Measurements from ENCODE around the gene NDRG3.
A peak's percentile ranks its signal among the peaks of the same experiment; 100 is the strongest.

NDRG3 gene

DNA sequence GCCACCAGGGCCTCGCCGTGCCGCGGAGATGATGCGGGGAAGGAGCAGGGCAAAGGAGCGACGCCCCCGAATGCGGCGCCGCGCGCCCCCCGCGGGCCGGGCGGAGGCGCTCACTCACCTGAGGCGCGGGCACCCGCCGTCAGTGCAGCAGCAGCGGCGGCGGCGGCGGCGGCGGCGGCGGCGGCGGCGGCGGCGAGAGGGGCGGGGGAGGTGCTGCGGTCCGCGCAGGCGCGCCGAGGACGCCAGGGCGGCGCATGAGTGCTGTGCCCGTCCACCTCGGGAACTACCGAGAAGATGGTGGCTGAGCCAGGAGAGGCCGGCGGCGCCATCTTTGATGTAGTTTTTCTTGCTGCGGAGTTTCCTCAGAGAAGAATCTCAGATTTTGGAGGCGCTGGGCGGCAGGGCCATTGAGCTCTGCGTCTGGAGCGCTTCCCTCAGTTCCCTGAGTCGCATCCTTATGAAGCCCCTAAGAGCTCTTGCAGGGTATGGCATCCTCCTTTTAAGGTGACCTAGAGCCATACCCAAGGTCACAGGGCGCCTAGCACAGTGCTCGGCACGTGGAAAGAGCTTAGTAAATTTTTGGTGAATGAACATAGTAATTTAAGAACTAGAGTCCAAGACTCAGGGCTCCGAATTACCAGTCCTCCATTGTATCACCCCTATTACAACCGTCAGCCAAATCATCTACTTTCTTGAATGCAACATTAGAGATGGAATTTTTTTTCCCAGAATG is at the start of gene NDRG3:
Gene NDRG3 (minus strand): TSS at position 164 of the 733 bp plus-strand sequence. CDS start 24,355 bp downstream, outside the sequence.
- DNase-seq (ENCODE audit: low read depth): peak; percentile 88

DNA sequence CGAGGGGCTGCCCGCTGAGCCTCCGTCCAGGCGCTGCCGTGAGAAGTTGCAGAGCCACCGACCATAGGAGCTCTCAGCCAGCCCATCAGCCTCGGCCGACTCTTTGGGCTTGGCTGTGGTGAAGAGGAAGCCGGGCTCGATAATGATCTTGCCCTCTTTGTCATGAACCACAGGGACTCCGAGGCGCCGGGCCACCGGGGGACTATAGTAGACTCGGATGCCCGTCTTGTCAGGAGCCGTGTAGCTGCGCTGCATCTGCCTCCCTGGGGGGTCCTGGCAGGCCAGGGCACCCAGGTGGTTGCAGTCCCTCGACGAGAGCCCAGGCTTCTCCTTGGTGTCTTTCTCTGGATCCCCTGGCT is 48.2 kb upstream of the NDRG3 start:
- DNase-seq (ENCODE audit: low read depth): no peak

DNA sequence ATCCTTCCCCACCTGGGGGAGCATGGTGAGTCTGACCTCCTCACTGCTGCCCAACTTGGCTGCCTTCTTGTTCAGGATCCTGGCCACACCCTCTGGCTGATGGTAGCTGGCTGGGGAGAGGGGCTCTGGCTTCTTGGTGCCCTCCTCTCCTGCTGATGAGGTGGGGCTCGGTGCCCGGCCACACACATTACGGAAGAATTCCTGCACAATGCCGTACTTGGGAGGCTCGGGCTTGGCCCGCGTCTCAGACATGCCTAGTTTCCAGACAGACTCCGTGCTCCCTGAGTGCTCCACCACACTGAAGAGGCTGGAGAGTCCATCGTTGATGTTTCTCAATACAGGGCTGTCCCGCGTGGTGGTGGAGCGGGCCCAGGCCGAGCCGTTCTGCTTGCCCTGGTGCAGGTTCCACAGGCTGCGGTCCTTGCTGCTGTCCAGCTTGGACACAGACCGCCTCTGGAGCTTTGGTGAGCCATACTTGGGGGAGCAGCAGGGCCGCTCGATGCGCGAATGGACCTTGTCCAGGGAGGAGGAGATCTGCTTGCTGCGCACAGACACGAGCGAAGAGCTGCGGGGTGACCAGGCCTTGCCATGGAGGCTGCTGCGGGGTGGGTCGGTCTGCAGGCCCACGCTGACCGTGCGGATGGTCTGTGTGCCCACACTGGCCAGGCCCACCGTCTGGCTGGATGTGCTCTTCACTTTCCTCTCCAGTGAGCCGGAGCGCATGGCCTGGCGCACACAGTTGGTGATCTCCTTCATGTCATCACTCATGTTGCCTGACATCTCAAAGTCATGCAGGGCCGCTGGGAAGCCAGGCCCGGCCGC is 47.6 kb upstream of the NDRG3 start:
- no peak for DNase-seq (ENCODE audit: low read depth)

DNA sequence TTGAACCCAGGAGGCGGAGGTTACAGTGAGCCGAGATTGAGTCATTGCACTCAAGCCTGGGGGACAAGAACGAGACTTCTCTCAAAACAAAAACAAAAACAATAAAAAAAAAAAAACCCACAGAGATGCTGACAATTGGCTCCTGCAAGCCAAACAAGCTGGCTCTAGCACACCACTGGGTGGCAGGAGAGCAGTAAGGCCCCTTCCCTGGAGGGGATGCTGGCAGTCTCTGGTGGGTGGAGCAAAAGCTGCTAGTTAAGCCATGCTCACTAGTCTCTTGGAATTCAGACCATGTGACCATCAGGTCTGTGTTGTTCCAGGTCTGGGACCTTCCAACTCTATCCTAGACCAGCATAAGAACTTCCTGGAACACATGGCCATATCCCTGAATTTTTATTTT is 46.5 kb upstream of the NDRG3 start:
- no peak for DNase-seq (ENCODE audit: low read depth)

DNA sequence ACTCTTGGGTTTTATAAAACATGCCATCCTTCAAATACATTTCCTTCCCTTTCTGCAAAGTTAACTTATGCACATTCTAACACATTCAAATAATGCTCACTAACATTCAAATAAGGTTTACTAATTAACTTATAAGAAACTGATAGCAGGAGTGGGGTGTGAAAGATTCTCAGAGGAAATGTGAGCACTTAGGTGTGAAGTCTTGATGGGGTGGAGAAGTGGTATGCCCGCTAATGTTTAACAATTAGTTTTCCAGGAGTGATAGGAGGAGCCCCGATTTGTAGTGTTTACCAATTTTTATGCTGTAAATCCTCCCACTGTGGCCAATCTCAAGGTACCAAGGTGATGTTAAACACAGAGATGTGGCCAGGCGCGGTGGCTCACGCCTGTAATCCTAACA is 46.0 kb upstream of the NDRG3 start:
- DNase-seq (ENCODE audit: low read depth): no peak

DNA sequence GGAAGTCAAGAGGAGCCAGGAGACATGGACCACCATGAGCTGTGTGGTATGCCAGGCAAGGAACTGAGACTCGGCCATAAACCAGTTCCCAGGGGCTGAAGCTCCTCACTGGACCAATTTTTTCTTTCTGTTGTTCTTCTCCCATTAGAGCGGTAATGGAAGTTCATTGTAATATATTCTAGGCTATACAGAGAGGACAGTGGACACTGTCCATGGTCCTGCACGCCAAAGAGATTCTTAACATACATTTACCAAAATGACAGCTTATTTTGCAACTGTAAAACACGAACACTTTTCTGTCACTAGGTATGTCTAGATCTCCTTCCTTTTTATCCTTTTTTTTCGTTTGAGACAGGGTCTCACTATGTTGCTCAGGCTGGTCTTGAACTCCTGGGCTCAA is 40.8 kb upstream of the NDRG3 start:
- no peak for DNase-seq (ENCODE audit: low read depth)

DNA sequence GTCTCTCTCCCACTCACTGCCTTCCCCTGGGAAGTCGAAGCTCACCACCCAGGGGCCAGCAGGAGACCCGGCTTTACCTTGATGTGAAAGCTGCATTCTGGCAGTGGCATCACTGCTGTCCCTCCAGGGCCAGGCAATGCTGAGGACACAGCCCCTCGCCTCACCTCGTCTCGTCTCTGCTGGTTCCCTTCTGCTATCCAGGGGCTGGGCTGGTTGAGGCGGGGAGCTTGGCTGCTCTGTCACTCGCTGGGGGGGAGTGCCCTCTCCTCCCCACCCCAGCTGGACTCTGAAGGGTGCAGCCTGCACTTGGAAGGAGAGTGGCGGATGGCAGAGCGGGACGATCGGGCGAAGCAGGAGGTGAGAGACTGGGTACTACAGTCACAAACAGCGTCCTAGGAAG is 40.4 kb upstream of the NDRG3 start:
- no peak for DNase-seq (ENCODE audit: low read depth)

DNA sequence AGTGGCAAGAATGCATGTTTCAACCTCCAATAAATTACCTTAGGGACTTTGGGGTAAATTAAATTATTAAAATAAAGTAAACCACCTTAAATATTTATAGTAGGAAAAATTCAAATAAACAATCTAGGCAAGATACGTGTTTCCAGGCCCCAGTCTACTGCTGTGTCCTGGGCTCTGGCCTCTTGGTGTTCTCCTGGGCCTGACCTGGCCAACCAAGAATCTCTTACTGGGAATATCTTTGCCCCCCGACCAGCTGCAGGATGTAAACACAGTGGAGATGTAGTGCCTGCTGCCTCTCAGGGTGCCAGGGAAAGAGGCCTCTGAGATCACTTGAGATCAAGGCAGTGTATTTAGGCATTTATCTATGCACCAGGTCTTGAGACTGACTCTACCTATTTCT is 39.4 kb upstream of the NDRG3 start:
- no peak for DNase-seq (ENCODE audit: low read depth)

DNA sequence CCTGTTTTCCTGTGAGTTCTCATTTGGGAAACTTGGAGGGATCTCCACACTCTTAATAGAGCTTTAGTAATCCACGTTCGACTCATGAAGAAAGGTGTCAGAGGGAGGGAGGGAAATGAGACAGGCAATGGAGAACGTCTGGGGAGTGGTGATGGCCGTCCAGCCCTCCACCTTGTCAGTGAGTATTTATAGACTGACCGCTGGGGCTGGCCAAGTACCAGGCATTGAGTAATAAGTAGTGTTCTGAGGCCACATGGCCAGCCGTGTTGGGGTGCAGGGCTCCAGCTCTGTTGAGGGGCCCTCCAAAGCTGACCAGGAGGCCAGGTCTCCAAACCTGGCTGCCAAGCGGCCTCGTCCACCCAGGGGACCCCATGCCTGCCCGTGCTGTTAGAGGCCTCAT is 39.0 kb upstream of the NDRG3 start:
- DNase-seq (ENCODE audit: low read depth): no peak

DNA sequence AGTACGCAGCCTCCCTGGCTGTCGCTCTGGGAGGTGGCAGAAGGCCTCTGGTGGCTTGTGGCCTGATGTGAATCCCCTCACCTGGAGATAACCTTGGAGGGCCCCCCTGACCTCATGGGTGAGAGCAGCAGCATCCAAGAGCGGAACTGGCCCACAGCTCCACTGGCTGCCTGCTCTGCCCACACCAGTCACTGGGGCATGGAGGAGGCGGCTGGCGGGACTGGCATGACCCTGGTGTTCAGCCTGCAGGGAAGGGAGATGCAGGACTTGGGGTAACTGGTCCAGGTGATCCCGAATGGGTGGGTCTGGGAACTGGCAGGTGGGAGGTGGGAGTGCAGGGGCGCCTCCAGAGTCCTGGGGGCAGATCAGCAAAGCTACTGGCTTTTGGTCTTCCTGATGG is 38.2 kb upstream of the NDRG3 start:
- no peak for DNase-seq (ENCODE audit: low read depth)

DNA sequence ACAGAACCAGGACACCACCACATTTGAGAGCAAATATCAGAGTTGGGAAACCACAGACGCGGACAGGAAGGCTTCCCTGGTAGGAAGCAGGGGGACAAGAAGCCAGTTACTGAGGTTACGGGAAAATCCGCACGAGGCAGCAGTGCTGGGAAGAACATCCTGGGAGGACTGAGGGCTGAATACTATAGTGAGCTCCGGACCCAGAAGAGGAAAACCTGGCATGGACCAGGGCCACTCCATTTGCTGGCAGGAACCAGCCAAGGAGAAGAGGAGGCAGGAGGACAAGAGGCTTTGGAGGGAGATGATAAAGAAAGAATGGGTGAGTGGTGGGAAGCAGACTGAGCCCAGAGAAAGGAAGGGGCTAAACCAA is 33.8 kb upstream of the NDRG3 start:
- no peak for DNase-seq (ENCODE audit: low read depth)

DNA sequence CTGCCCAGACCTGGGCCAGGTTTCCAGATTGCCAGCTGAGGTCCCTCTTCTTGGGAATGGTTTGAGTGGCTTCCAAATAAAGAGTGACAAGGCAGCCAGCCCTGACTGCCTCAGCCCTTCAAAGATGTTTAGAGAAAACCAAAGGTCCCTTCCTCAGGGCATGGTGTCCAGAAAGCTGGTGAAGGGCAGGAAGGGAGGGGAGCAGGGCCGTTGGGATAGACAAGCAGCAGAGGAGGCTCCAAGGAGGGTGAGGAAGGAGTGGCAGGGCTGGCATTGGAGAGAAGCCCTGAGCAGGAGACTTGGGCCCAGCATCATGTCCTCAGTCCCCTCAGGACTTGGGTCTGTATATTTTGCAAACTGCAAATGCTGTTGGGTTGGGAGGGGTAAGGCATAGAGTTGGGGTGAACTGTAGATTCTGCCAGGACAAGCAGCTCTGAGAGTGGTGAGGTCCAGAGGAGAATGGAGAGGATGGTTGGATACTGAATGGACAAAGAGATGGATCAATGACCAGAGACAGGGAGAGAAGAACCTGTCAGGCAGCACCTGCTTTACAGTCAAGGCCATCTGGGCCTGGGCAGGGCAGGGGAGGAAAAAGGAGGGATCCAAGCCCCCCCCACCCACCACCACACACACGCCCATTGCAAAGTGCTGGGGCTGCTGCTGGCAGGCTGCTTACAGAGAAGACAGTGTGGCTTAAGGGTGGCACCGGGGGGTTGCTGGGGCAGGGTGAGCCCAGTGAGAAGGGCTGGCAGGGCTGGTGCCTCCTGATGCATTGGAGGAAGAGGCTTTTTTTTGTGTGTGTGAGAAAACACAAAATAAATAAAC is 33.2 kb upstream of the NDRG3 start:
- no peak for DNase-seq (ENCODE audit: low read depth)

DNA sequence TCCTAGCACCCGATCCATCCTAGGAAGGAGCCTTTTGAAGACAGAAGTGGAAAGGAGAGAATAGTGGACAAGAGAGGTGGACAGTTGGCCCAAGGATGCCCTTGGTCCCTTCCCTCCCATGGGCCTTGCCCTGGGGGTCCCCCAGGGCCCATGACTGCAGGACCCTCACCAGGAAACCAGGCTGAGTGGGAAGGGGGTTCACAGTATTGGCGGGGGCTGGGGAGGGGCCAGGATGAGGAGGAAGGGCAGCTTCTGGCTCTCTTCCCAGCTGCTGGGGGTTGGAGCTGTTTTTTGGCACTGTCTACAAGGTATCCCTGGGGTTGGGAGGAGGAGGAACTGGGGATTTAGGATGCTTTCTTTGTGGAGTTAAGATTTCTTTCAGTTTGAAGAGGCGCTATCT is 31.7 kb upstream of the NDRG3 start:
- no peak for DNase-seq (ENCODE audit: low read depth)

DNA sequence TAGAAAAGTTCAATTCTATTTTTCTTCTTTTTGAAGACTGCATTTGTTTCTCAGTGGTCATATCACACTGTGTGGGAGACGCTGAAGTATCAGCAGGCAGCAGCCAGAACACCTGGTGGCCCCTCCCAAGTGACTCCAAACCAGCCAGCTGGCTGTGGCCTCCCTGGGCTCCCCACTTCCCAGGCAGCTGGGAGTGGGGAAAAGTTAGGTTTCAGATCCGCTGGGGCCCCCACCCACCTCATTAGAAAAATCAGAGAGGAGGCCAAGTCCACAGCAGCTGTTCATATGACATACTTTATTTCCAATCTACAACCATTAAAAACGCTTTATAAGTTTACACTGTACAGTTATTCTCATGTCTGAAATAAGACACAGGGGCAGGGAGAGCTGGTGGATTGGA is 31.3 kb upstream of the NDRG3 start:
- DNase-seq (ENCODE audit: low read depth): no peak

DNA sequence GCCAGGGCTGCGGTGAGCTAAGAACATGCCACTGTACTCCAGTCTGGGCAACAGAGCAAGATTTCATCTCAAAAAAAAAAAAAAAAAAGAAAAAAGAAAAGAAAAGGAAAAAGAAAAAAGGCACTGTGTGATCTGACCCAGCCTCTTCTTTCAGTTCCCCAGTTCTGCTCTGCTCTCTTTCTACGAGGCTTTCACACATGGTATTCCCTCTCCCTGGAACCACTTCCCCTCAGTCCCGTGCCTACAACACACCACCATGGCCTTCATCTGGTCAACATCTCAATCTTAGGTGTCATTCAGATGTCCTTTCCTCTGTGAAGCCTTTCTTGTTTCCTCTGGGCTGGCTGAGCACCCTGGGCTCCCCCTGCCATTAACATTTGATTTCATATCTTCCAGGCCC is 29.9 kb upstream of the NDRG3 start:
- no peak for DNase-seq (ENCODE audit: low read depth)

DNA sequence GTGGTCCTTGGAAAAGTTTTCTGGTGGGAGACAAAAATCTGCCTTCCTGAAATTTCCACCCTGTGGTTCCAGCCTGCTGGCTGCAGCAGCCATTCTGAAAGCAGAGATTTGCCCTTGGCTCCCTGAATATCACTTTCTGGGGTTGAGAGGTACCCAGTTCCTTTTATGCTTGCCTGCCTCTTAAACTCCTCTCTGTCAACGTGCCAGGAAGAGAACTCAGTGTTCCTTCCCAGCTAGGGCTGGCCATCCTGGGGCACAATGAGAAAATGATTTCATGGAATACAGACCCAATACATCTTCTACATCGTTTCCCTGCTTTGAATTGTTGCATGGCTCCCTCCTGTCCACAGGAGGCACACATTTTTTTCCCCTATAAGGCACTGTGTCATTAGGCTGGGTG is 29.3 kb upstream of the NDRG3 start:
- DNase-seq (ENCODE audit: low read depth): no peak

DNA sequence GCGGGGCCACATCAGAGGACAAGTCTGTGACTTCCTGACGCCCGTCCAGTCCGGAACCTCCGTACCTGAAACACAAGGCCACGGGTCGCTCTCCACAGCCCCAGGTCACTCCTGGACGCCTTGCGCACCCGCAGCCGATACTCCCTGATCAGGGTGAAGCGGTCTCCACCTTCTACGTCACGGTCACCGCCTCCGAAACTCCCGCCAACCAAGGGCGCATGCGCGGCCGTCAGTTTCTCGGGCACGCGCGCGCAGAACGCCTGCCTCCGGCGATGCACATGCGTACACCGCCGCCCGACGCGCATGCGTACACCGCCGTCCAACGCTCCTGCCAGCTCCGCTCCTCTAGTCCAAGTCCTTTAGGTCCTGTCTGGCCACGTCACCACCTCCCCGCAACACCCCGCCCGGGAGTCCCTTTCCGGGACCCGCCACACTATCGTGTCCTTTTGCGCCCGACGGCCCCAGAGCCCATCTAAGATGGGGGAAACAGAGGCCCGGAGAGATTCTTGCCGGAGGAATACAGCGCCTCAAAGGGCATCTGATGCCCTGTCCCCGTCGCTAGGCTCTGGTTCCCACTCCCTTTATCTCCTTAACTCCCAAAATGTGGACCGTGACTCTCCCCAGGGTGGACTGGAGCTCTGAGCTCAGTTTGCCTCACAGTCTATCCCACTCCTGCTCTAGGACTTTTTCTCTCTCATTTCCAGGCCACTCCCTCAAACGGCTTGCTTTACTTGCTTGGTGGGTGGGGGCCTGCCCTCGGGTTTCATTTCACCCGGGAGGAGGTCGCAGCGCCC is 27.9 kb upstream of the NDRG3 start, which contains the start of gene DSN1:
Gene DSN1 (minus strand): TSS at position 167 of the 794 bp plus-strand sequence. CDS start 2,305 bp downstream, outside the sequence.
- peak; percentile 98 for DNase-seq (ENCODE audit: low read depth)

DNA sequence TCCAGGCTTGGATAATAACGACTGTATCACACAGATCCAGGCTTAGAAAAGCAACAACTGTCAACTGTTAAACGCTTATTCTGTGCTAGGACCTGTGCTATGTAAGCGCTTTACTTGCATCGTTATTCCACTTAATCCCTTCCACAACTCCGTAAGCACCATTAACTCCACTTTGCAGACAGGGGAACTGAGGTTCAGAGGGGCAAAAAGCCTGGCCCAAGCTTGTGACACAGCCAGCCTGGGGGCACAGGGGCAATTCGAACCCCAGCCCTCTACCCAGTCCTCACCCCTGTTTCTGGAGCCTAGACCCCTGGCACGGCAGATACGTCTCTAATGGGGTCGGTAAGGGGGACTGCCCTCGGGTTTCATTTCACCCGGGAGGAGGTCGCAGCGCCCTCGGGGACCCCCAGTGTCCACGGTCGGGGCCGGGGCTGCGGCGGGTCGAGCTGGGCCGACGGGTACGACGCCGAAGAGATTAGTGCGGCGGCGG is 27.3 kb upstream of the NDRG3 start:
- DNase-seq (ENCODE audit: low read depth): no peak

DNA sequence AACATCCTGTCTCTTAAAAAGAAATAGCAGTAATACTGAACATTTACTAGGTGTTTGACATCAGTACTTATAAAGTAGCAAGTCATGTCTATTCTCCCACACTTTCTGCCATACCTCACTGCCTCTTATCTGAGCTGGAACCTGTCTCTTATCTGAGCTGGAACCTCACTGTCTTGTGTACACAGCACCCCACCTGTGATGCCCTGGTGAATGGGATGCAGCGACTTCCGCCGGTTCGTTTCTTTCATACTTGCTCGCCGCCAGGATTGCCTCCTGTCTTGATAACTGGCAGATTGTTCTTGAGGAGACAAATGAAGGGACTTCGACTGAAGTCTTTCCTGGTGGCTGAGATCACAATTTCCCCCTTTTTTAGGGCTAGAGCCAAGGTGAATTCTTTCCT is 24.8 kb upstream of the NDRG3 start:
- DNase-seq (ENCODE audit: low read depth): no peak

DNA sequence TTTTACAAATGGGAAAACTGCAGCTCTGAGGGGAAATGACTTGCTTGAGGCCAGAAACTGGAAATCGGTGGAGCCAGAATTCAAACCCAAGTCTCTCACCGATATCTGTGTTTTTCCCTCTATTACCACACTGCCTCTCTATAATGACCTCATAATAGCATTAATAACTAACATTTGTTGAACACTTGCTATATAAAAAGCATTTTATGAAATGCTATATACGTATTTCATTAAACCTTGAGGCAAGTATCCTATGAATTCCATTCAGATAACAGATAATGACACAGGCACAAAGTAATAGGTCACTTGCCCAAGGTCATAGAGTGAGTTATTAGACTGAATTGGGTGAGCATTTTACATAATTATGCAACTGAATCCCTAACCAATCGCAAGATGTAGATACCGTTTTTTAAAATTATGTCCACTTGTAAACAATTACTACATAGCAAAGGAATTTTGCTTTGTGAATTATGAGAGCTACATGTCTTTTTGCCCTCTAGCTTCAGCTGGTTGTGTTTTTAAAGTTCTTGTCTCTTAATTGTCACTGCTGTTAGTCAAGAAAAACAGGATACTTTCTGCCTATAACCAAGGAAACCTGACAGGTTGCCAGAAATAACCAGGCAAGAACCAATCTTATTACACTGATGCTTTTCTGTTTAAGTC is 23.0 kb upstream of the NDRG3 start:
- DNase-seq (ENCODE audit: low read depth): no peak

DNA sequence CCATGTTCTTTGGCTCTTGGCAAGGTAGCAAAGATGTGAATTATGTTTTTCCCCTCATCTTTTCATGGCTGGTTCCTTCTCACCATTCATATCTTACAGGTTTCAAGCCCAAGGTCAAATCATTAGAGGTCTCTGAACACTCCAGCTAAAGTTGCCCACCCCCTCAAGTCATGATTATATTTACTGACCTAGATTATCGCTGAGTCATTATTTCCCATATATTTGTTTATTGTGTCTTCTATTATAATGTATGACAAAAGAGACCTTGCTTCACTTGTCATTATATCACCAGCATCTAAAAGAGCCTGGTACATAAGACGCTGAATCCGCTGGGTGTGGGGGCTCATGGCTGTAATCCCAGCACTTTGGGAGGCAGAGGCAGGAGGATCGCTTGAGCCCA is 15.2 kb upstream of the NDRG3 start:
- DNase-seq (ENCODE audit: low read depth): no peak

Data from activated T-cell treated with anti-CD3 and anti-CD28 coated beads for 24 hours (primary cell).